Measurements from ENCODE around the gene ZNF407.

ZNF407 gene

DNA sequence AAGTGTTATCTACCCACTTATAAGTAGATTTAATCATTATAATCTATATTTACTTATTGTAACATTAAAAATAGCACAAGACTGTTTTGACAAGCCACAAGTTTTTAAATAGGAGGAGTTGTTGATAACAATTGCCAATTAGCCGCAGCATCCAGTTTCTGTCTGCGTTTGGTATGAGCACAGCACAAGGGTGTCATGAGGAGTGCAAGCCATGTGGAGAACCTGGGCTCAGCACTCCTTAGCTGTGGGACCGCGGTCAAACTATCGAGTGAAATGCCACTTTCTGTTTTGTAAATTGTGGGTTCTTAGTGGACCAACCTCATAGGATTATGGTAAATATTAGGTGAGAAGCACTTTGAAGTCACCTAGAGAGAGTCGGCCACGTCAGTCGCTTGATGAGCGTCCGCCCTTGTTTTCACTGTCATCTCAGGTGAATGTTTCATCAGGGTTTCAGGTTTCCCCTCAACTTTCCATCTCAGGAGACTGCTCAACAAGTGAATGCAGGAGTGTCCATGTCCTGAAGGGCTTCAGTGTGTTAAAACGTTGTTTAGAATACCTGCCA, 294.5 kb downstream of the ZNF407 start:
- DNase-seq (ENCODE audit: low spot score): no peak

DNA sequence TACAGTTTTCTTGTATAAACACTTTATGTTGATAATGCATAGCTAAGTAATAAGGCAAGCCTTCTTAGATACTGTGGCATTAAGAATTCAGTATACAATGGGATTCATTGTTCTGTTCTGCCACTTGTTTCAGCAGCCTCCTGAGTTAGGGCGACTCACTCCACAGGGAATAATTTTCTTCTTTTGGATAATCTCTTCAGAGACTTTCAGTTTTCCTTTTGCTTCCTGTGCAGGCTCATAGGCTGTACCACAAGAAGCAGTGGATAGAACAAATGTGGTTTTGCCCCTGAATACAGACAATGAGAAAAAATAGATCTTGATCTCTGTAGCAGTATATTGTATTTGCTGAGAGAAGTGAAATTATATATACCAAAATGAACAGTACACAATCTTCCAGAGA, 298.0 kb downstream of the ZNF407 start:
- peak; percentile 62 for DNase-seq (ENCODE audit: low spot score)

DNA sequence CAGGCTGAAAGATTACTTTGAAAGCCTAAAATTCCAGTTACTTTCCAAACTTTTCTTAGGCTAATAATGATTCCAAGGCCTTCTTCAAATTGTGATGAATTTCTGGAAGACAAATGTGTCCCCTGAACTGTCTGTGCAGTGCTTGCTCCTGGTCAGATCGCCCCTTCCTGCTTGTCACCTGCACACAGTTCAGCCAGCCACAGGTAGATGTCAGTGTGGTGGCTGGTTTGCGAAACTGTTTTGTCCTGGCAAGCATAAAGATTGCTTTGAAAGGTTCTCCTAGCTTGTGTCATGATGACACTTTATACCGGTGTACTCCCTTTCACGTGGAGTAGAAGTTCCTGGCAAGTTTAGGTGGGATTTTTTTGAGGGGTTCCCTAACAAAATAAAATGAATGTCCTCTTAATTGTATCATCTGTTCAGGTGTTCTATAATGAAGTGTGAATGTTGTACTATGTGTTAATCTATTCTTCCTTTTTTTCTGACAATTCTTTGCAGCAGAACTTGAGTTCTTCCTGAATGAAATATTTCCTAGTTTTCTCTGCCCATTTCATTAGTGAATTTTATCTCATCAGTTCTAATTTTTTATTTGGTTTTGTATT, 298.8 kb downstream of the ZNF407 start:
- DNase-seq (ENCODE audit: low spot score): no peak

DNA sequence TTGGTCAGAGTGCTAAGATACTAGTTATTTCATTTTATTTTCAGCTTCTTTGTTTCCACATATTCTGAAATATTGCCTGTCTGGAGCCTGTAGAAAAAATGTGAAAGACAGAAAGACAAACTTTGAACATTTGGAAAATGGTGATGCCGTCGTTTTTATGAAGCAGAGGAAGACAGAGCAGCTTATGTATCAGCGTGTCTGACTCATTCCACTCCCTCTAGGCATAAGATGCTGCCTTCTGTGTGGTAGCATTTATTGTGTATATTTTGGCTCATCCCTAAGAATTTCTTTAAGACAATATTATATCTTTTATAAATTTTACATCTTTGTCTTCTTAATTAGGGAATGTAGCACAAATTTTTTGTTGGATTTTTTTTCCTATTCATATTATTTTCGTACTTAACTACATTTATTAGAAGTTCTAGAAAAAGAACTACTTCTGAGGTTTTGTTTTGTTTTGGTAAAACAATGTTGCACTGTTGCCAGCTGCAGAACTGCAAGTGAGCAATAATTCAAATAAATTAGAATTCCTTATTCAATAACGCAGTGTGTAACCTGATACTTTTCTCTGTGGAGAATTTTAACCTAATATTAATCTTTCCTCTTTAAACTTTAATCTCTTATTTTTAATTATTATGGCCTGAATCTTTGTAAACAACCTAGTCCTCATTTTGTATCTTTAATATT, 300.4 kb downstream of the ZNF407 start:
- peak; percentile 74 for DNase-seq (ENCODE audit: low spot score)

DNA sequence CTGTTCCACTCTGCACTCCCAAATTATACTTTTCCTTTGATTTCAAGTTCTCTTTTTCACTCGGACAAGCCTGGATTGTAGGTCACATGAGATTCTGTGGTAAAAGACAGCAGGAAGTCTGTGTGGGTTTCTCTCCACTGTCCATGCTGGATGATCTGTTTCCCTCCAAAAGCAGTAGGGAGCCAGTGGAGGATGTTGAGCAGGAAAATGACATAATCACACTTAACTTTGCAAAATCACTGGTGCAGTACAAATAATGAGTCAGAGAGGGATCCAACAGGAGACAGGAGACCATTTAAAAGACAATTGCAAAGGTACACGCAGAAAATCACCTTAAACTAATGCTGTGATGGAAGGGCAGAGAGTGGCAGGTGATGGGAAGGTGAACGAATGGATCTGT, 301.3 kb downstream of the ZNF407 start:
- peak; percentile 8 for DNase-seq (ENCODE audit: low spot score)

DNA sequence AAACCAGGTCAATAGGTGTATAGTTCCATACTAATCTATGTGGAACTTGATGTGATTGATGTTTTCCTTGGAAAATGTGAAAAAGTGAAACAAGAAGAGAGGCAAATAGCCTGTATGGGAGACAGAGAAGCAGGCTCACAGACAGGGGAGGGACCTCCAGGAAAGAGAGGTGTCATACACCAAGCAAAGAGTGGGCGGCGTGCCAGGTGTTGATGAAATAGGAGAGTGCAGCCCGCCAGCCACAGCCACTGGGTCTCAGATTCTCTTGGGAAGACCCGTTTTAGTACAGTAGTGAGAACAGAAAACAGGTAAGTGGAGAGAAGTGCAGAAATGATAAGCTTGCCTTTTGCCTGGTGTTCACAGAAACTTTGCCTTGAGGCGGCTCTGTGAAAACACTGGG, 301.9 kb downstream of the ZNF407 start:
- no peak for DNase-seq (ENCODE audit: low spot score)

DNA sequence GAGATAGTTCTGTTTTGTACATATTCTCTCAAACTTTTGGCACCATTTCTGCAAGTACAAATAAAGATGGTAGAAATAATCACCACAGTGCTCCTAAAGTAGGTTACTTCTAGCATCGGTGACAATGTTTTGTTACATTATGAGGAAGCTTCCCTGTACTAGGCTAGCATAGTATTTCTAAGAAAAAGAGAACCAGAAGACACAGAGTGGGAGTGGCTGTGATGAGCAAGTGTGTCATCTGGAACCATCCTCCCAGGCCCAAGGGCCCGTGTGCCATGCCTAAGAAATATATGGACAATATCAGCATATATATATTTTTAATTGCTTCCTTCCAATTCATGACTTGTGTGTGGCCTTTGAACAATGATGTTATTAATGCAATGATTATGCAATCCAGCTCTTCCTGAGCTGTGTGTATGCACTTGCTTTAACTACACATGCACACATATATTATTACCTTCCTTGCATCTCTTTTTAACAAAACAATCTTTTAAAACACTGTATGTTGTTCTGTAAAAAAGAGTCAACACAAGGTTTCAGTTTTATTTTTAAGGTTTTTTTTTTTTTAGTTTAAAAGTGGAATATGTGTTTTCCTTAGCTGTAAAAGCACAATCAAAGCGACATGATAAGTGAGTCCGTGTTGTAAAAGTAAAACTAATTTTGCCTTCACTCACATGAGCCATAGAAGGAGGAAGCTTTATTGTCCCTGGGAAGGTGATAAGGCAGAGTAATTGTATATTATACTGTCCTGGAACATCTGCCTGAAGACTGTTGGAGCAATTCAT, 303.9 kb downstream of the ZNF407 start:
- peak; percentile 11 for DNase-seq (ENCODE audit: low spot score)

DNA sequence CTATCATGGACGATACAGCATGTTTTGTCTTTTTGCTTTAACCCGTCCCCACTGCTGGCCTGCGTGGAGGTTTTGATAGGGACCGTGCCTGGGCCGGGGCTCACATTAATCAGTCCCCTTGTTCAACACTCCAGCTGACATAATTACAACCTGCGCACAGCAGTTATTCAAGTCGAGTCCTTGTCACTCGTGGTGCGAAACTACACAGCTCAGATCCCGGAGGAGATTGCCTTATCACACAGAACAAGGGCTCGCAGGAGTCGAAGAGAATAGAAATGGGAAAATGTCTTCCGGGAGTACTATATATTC, 304.4 kb downstream of the ZNF407 start:
- DNase-seq (ENCODE audit: low spot score): peak; percentile 18

DNA sequence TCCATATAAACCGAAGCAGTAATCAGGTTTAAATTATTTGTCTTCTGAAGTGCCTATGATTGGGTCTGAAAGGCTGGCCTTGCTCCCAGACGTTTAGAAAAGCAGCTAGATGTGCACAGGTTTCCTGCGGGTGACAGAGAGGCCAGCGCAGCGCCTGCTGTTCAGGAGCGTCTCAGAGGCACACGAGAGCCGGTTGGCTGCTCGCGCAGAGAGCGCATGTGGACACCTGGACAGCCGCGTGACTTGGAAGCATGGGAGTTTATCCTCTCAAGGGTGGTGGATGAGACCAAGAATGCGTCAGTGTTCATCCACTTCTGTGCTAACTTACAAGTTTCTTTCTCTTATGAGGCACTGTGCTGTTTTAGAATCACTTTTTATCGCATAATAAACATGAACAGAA, 307.6 kb downstream of the ZNF407 start:
- no peak for DNase-seq (ENCODE audit: low spot score)

DNA sequence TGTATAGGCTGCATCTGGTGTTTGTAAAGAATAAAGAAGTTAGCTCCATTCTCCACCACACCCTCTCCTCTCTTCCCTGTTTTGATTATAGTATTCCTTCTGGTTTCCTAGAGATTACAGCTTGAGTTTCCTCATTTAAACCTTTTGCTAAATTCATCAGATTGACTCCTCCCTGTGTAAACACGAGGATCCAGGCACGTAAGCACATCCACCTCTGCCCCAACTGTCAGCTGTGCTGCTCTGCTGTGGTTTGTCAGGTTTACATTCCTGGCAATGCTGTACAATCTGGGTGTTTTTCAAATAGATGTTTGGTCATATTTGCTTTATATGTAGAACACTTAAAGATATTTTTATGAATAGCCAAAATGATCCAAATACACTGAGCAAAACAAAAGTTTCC, 308.5 kb downstream of the ZNF407 start:
- no peak for DNase-seq (ENCODE audit: low spot score)

DNA sequence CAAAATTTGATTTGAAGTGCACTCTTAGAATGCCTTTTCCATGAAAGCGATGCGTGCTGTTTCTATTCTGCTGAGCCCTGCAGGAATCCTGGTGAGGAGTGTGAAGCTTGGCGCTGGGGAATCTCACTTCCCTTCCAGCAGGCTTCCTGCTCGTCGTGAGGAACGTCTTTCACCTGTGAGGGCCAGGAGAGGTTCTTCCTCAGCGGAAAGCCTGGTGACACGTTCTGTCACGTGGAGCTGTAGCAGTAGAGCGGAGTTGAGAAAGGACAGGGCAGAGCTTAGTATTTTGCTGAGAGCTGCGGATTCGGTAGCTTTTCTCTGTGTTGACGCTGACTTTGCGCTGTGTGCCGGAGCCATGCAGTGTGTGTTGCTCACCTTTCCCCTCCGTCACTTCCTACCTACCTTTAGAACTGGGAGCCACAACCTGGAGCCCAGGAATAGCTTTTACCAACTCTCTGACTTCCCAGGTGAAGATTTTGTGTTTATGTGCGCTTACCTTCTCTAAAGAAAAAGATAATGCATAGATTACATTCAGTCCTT, 316.5 kb downstream of the ZNF407 start:
- DNase-seq (ENCODE audit: low spot score): no peak

DNA sequence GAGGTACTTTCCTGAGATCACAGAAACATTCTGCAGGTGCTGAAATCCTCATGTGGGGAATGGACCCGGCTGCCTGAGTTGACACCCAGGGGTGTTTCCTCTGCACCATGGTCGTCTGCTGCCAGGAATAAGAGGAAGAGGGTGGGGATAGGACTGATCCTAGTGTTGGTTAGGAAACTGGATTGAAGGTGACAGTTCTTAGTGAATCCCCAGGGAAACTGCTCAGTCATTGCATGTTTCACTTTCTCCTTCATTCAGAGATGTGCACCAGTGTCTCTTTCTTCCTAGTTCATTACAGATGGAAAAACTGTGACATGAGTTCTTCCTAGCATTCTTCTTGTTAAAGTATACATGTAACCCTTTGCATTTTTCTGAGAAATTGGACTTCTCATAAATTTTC, 317.0 kb downstream of the ZNF407 start:
- DNase-seq (ENCODE audit: low spot score): no peak

DNA sequence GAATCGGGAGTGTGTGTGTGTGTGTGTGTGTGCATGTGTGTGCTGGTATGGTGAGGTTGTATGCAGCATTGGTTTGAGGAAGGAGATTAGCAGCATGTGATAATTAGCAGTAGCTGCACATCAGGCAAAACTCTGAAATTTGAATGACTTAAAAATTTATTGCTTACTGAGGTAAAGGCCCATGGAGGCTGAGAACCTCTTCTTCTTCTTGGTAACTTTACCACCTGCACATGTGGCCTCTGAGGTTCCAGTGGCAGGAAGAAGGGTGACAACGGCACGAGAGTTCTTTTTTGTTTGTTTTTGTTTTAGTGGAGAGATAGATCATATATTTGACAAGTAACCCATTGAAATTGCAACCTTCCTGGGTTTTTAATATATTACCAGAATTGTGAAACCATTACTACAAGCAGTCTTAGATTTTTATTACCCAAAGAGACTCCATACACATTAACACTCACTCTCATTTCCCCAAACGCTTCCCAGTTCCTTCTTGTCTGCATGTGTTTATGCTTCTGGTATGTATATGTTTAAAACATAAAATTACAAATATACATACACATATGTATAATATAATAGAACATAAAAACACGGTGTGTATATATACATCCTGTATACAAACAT, 319.2 kb downstream of the ZNF407 start:
- DNase-seq (ENCODE audit: low spot score): no peak

DNA sequence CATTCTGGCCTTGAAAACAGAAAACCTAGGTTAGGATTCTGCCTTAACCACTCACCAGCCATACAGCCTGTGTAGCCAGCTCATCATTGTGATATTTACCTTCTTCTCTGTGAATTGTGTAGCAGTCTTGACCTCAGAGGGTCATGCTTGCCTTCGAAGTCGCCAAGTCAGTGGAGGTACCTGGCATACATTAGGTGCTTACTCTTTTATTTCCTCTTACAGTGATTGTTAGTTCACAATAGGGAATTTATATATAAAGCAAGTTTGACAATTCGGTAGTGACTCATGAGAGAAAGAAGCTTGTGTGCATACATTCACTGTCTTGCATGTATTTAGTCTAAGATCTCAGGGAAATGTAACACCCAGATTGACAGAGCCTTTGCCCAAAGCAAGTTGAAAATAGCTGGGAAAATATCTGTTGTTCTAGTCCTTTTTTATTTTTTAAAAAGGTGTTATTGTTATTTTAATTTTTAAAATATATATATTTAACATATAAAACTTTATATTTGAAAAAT, 320.7 kb downstream of the ZNF407 start:
- DNase-seq (ENCODE audit: low spot score): no peak

DNA sequence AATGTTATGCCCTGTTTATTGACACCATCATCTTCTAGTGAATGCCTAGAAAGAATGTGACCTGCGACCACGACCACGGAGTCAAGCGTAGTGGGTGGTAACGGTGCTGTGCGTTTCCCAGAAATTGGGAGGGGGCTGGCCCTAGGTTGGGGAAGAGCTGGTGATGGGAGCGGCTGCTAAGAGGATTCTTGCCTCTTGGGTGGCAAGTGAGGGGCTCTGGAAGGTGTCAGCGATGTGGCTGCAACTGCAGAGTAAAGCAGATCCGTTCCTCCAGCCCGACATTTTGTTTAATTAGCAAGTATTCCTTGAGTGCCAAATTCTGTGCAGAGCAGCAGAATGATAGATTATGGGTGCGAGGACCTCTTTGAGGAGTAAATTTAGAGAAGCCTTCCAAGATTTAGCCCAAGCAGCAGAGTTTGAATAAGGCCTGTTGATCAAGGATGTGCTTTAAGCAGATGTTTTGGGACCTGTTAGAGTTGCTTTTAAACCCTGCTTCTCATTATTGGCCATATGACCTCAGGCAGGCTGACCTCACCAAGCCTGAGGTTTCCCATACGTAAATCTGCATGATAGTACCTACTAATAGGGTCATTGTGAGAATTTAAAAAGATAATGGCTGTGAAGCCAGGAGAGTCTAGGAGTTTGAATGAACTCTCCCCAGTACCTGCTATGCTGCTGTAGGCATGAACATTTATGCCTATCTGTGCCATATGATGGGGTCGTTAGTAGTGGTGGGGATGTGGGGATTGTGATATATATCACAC, 323.6 kb downstream of the ZNF407 start:
- no peak for DNase-seq (ENCODE audit: low spot score)

DNA sequence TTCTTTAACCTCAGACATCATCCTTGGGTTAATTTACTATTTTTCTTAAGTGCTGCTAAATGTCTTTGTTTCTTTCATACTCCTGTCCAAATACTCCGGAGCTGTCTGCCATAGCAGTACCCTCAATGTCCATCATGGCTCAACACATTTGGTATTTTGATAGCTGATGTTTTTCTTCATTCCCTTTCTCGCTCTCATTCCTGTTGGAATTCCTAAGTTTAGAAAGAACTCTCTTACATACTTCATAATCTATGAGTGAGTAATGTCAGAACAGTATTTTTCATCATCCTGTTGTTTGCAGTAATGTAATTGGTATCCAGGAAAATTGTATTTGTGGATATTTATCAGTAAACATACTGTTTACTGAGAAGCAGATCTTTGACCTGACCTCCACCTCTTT, 328.4 kb downstream of the ZNF407 start:
- DNase-seq (ENCODE audit: low spot score): no peak

DNA sequence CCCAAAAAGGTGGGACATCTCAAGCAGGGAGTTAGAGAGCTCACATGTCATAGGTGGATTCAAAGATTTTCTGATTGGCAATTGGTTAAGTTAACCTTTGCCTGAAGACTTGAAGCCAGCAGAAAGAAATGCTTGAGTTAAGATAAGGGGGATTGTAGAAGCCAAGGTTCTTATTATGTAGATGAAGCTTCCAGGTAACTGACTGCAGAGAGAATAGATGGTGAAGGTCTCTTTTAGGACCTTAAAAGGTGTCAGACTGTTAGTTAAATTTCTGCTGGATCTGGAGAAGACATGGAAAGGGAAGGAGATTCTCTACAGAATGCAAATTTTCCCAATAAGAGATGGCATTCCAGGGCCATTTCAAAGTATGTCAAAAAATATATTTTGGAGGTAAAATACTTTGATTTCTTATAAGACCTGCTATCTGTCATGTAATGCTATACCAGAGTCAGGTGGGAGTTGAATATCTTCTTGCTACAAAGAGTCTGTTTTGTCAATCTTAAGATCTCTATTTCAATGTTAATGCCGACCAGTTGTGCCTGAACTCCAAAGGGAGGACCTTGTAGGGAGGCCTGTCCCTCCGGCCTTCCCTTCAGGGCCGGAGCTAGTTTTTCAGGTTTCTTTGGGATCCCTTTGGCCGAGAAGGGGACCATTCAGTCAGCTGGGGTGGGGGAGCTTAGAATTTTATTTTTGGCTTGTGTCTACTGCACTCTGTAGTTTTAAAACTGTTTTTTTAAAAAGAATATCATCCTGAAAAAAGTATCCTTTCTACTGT, 330.7 kb downstream of the ZNF407 start:
- no peak for DNase-seq (ENCODE audit: low spot score)

DNA sequence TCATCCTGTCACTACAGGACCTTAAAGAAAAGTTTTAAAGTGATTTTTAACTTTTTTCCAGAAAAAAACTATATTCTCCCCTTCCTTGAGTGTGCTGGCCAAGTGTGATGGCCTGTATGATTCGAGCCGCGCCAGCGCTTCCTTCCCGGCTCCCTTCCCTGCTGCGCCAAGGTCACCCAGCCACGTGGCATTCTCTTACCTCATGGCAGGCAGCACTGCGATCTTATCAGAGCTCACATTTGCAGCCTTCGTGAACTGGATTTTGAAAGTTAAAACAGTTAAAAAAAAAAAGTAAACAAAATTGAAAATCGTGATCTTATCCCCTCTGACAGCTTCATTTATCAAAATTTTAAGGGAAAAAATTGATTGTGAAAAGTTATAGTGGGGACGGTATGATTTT, 331.4 kb downstream of the ZNF407 start:
- DNase-seq (ENCODE audit: low spot score): no peak

DNA sequence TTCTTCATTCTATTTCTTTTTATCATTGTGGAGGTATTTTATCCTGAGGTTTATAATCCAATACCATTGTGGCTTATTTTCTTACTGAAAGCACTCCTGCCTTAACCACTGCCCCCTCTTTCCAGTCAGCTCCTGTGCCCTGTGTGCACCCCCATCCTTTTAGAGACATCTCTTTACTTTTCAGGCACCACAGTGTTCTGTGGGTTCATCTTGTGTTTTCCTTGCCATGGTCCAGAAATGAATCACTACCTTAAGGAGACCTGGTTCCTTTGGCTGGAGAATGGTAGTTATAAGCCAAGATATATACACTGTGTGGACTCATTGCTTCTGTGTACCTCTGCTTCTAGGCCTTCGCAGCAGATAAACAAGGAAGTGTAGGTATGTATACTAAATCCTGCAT, 332.9 kb downstream of the ZNF407 start:
- no peak for DNase-seq (ENCODE audit: low spot score)

DNA sequence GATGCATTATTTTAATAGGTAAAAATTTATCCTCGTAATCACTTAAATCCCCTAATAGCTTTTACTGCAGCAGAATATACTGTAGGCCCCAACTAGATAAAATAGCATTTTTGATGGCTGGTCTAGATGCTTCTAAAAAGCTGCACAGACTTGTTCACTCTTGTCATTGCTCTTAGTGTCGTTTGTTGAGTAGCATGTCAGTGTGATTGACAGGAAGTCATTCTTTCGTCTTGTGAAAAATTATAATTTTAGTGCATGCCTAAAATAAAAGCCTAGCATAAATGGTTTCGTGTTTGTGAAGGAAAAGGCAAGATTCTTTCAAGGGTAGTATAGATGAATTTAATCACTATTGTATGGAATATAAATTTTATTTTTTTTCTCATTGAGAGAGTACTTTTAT, 336.3 kb downstream of the ZNF407 start:
- no peak for DNase-seq (ENCODE audit: low spot score)

DNA sequence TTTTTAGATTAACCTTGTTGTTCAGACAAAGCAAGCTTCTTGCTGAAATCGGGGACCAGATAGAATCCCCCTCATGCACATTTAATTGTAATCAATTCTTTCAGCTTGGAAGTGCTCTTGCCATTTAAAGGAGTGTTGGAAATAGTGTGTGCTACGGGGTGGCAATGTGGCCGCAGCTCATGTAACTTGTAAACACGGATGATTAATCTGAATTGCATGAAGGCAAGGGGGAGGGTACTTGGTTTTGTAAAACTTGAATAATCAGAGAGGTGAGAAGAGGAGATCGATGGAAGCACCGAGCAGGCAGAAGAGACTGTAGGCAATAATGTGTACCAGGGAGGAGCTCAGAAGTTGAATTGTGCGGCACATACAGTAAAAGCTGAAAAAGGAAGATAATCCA, 337.8 kb downstream of the ZNF407 start:
- no peak for DNase-seq (ENCODE audit: low spot score)
